Measurements from ENCODE around the gene NGEF. TPM values are rescaled to one million over a fixed set of nuclear protein-coding genes. Genes with fewer than 3 reads are reported as not detected.
"Not testable (repeated sequence)": the region's sequence is repeated elsewhere in the genome, so short reads cannot be mapped to it uniquely, and the experiment has no call there.

Gene NGEF
- total and polyA plus RNA-seq, 7 donors = 0.13 to 0.51 (median 0.25) TPM; not detected in 1

DNA sequence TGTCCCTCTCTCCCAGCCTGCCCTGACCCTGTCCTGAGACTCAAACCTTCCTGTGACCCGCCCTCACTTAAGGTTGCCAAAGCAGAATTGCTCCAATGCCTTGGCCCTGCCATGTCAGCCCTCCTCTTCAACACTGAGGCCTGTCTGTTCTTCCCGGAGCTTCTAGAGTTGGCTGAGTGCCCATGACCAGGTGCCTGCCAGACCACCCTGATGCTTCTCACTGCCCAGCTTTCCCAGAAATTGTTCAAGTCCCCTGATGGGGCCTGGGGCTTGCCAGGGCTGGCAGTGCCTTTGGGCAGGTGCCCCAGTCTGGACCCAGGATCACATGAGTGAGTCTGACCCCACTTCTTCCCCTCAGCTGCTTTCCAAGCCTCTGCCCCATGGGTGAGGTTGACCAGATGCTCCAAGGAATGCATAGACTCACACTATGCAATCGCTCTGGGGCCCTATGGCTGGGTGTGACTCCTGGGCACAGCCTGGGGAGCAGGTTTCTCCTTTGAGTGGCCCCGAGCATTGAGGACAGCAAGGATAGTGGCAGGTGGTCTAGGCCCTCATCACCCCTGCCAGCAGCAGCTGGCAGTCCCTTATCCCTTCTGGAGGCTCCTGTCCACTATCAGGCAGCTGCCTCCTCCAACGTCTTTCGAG lies 44.0 kb upstream of the NGEF start:
- TF ChIP-seq, protein P1, sequence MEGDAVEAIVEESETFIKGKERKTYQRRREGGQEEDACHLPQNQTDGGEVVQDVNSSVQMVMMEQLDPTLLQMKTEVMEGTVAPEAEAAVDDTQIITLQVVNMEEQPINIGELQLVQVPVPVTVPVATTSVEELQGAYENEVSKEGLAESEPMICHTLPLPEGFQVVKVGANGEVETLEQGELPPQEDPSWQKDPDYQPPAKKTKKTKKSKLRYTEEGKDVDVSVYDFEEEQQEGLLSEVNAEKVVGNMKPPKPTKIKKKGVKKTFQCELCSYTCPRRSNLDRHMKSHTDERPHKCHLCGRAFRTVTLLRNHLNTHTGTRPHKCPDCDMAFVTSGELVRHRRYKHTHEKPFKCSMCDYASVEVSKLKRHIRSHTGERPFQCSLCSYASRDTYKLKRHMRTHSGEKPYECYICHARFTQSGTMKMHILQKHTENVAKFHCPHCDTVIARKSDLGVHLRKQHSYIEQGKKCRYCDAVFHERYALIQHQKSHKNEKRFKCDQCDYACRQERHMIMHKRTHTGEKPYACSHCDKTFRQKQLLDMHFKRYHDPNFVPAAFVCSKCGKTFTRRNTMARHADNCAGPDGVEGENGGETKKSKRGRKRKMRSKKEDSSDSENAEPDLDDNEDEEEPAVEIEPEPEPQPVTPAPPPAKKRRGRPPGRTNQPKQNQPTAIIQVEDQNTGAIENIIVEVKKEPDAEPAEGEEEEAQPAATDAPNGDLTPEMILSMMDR (IDR thresholded peaks at IDR 0.05) = no peak
- Histone ChIP-seq H3K36me3 (ENCODE audit: insufficient read depth in 1 of 2, low read depth in 1 of 2) (no peaks in the 10 kb centered on the region), H3K4me3 (no peak overlapping the region), H3K27ac (no peak overlapping the region), H3K4me1 (peaks cover 4% of the 10 kb centered on the region), H3K9me3 (no peaks in the 10 kb centered on the region), H3K27me3 (ENCODE audit: insufficient read depth in 3 of 3, low read length in 2 of 3) (no peaks in the 10 kb centered on the region)
- intact Hi-C loops (cut with DNase I) = loop anchor here in 1 of 2 donors (10.0 kb wide), 1 partner anchor 452 kb away; no protein-coding TSS in a partner anchor
- no peak for DNase-seq
- 59 to 73% (median 61%) methylated on average over 6 of the region's 6 CpGs for WGBS, 3 donors
- no peak for ATAC-seq

- Histone ChIP-seq H3K4me3 (no peak overlapping the region), H3K4me1 (no peaks in the 10 kb centered on the region), H3K27ac (no peak overlapping the region), H3K27me3 (ENCODE audit: insufficient read depth in 3 of 3, low read length in 2 of 3) (no peaks in the 10 kb centered on the region), H3K9me3 (no peaks in the 10 kb centered on the region), H3K36me3 (ENCODE audit: insufficient read depth in 1 of 2, low read depth in 1 of 2) (no peaks in the 10 kb centered on the region)
- intact Hi-C loops (cut with DNase I) = loop anchor here in 1 of 2 donors (10.0 kb wide), 1 partner anchor 451 kb away; no protein-coding TSS in a partner anchor
- DNase-seq (no peak), ATAC-seq (no peak)
- 94 to 97% (median 96%) methylated on average over 2 of the region's 2 CpGs for WGBS, 3 donors
- TF ChIP-seq, protein P1 (IDR thresholded peaks at IDR 0.05) = no peak
Measured at GRCh38 chr2:233055362-233055761, 42.3 kb upstream of the NGEF start.

- DNase-seq = peak; percentile 62 to 79
- Histone ChIP-seq H3K27ac (no peak overlapping the region), H3K4me3 (no peak overlapping the region), H3K9me3 (no peaks in the 10 kb centered on the region), H3K36me3 (ENCODE audit: insufficient read depth in 1 of 2, low read depth in 1 of 2) (no peaks in the 10 kb centered on the region), H3K4me1 (no peaks in the 10 kb centered on the region), H3K27me3 (ENCODE audit: insufficient read depth in 3 of 3, low read length in 2 of 3) (no peaks in the 10 kb centered on the region)
- TF ChIP-seq, protein P1 (IDR thresholded peaks at IDR 0.05) = peak; percentile 85
- WGBS, 3 donors = 27 to 29% (median 29%) methylated on average over 22 of the region's 22 CpGs
- peak; percentile 69 to 80 (median 74) for ATAC-seq
- intact Hi-C loops (cut with DNase I) = loop anchor here (5.0 to 10.0 kb wide), 2 partner anchors 202 to 449 kb away; no protein-coding TSS in a partner anchor
Measured at GRCh38 chr2:233053928-233054784, 41.1 kb upstream of the NGEF start.

- H3K4me1 ChIP-seq; H3K27me3 ChIP-seq (ENCODE audit: insufficient read depth in 3 of 3, low read length in 2 of 3); H3K36me3 ChIP-seq (ENCODE audit: insufficient read depth in 1 of 2, low read depth in 1 of 2); H3K4me3 ChIP-seq; DNase-seq; H3K9me3 ChIP-seq; H3K27ac ChIP-seq; ATAC-seq: not testable (repeated sequence)
- intact Hi-C loops (cut with DNase I) = loop anchor here (5.0 to 10.0 kb wide), 2 partner anchors 200 to 448 kb away; no protein-coding TSS in a partner anchor
- WGBS, 3 donors = 98 to 99% (median 99%) methylated on average over 4 of the region's 4 CpGs
Measured at GRCh38 chr2:233052517-233052916, 39.5 kb upstream of the NGEF start.

Measured in psoas muscle (tissue), 8 donors.